Mesenchymal stem cell (in vitro differentiated cells and primary cell): ENCODE measurements around the gene ADAM12.

ENCODE experiments used
- DNase-seq: peaks from one replicate; pipeline ENCODE4 v3.0.0-alpha.2; 2013
- H2AFZ ChIP-seq: one replicate; pipeline ENCODE4 v1.6.1; 2013; ENCODE audit warnings: low read depth, mild to moderate bottlenecking, control low read depth, inconsistent platforms, low read length, moderate library complexity
- H2AK5ac ChIP-seq: 2 replicates; pipeline ENCODE4 v1.6.1; 2013; ENCODE audit warnings: low read length, moderate library complexity, mild to moderate bottlenecking, inconsistent platforms; ENCODE audit not compliant: severe bottlenecking
- H2BK120ac ChIP-seq: one replicate; pipeline ENCODE4 v1.6.1; 2013; ENCODE audit warnings: low read depth, mild to moderate bottlenecking, inconsistent platforms, low read length, moderate library complexity
- H2BK12ac ChIP-seq, 2 experiments: one replicate each; pipeline ENCODE4 v1.6.1; 2013; ENCODE audit warnings: inconsistent platforms in 2 of 2, low read length in 2 of 2, mild to moderate bottlenecking in 2 of 2, moderate library complexity in 2 of 2, control low read depth in 1 of 2
- H2BK15ac ChIP-seq: one replicate; pipeline ENCODE4 v1.6.1; 2013; ENCODE audit warnings: mild to moderate bottlenecking, low read depth, inconsistent platforms; ENCODE audit not compliant: poor library complexity, severe bottlenecking
- H2BK5ac ChIP-seq: 2 replicates; pipeline ENCODE4 v1.6.1; 2013; ENCODE audit warnings: low read depth, mild to moderate bottlenecking, low read length, control low read depth, inconsistent platforms; ENCODE audit not compliant: poor library complexity, severe bottlenecking
- H3K14ac ChIP-seq, 2 experiments: one replicate each; pipeline ENCODE4 v1.6.1; 2013; ENCODE audit warnings: inconsistent platforms in 2 of 2, low read length in 2 of 2, control low read depth in 1 of 2, mild to moderate bottlenecking in 1 of 2, moderate library complexity in 1 of 2
- H3K18ac ChIP-seq, 2 experiments: one replicate each; pipeline ENCODE4 v1.6.1; 2013; ENCODE audit warnings: inconsistent platforms in 2 of 2, low read length in 2 of 2, control low read depth in 1 of 2, low read depth in 1 of 2, mild to moderate bottlenecking in 1 of 2
- H3K23ac ChIP-seq, 2 experiments: one replicate each; pipeline ENCODE4 v1.6.1; 2013; ENCODE audit warnings: inconsistent platforms in 2 of 2, low read length in 2 of 2, mild to moderate bottlenecking in 2 of 2, moderate library complexity in 2 of 2, control low read depth in 1 of 2
- H3K27ac ChIP-seq: 2 replicates; pipeline ENCODE4 v1.5.1; 2013; ENCODE audit warnings: mild to moderate bottlenecking, moderate library complexity, low read length, control low read depth, inconsistent platforms; ENCODE audit not compliant: poor library complexity, severe bottlenecking
- H3K27me3 ChIP-seq, 2 experiments: 2 replicates each; pipeline versions ENCODE4 v1.6.1 to v1.7.0; 2013; ENCODE audit warnings: low read length in 2 of 2, mild to moderate bottlenecking in 2 of 2, moderate library complexity in 2 of 2, control low read depth in 1 of 2, inconsistent platforms in 1 of 2; ENCODE audit not compliant: control insufficient read depth in 1 of 2, insufficient read depth in 1 of 2
- H3K36me3 ChIP-seq, 2 experiments: 2 replicates each; pipeline versions ENCODE4 v1.6.1 to v1.7.0; 2013; ENCODE audit warnings: low read length in 2 of 2, control low read depth in 1 of 2, inconsistent platforms in 1 of 2, low read depth in 1 of 2, mild to moderate bottlenecking in 1 of 2; ENCODE audit not compliant: insufficient read depth in 2 of 2, control insufficient read depth in 1 of 2
- H3K4ac ChIP-seq, 2 experiments: one replicate each; pipeline ENCODE4 v1.6.1; 2013; ENCODE audit warnings: inconsistent platforms in 2 of 2, low read length in 2 of 2, mild to moderate bottlenecking in 2 of 2, moderate library complexity in 2 of 2, control low read depth in 1 of 2, low read depth in 1 of 2
- H3K4me1 ChIP-seq: 2 replicates; pipeline ENCODE4 v1.6.1; 2013; ENCODE audit warnings: low read depth, low read length, control low read depth; ENCODE audit not compliant: control insufficient read depth, insufficient read depth
- H3K4me2 ChIP-seq: 2 replicates; pipeline ENCODE4 v1.6.1; 2013; ENCODE audit warnings: low read length, mild to moderate bottlenecking, inconsistent platforms; ENCODE audit not compliant: poor library complexity, severe bottlenecking
- H3K4me3 ChIP-seq, 2 experiments: 2 replicates each; pipeline versions ENCODE4 v1.5.1 to v1.7.0; 2013; ENCODE audit warnings: low read length in 2 of 2, mild to moderate bottlenecking in 2 of 2, control low read depth in 1 of 2, low read depth in 1 of 2; ENCODE audit not compliant: insufficient read depth in 1 of 2
- H3K79me1 ChIP-seq: replicated peaks from 2 replicates; pipeline ENCODE4 v1.6.1; 2013; ENCODE audit warnings: mild to moderate bottlenecking, control low read depth, low read length, inconsistent platforms; ENCODE audit not compliant: poor library complexity, severe bottlenecking
- H3K9ac ChIP-seq: 2 replicates; pipeline ENCODE4 v1.7.0; 2013; ENCODE audit warnings: mild to moderate bottlenecking, low read length, moderate library complexity
- H3K9me3 ChIP-seq: 2 replicates; pipeline ENCODE4 v1.7.0; 2013; ENCODE audit warnings: mild to moderate bottlenecking, low read length; ENCODE audit not compliant: control insufficient read depth
- H4K8ac ChIP-seq: one replicate; pipeline ENCODE4 v1.6.1; 2013; ENCODE audit warnings: inconsistent platforms, mild to moderate bottlenecking, low read length, moderate library complexity
- H4K91ac ChIP-seq: one replicate; pipeline ENCODE4 v1.6.1; 2013; ENCODE audit warnings: mild to moderate bottlenecking, low read length, inconsistent platforms
- WGBS: methylation state at CpG from one replicate; pipeline ENCODE4 v1.1.7; 2013; ENCODE audit warnings: mixed read lengths; 5-methylcytosine and 5-hydroxymethylcytosine counted together

ADAM12 gene

GRCh38 chr10:125991392-125991791 is 396.9 kb downstream of the ADAM12 start:
- H3K4me1 ChIP-seq = peaks cover 4% of the 10 kb centered on the region
- no peaks in the 10 kb centered on the region for H3K79me1 ChIP-seq
- no peak overlapping the region for H2BK5ac ChIP-seq
- H3K18ac ChIP-seq = no peak overlapping the region
- H3K9me3 ChIP-seq = no peaks in the 10 kb centered on the region
- H3K4me3 ChIP-seq = no peak overlapping the region
- H2AFZ ChIP-seq = no peak overlapping the region
- H4K91ac ChIP-seq = peak overlapping the region; percentile 28
- DNase-seq = no peak
- no peak overlapping the region for H3K27ac ChIP-seq
- no peak overlapping the region for H2BK15ac ChIP-seq
- H3K4me2 ChIP-seq = no peak overlapping the region
- no peaks in the 10 kb centered on the region for H3K27me3 ChIP-seq
- H3K14ac ChIP-seq = no peak overlapping the region
- H4K8ac ChIP-seq = no peak overlapping the region
- no peak overlapping the region for H2BK120ac ChIP-seq
- H3K4ac ChIP-seq = no peak overlapping the region
- H2BK12ac ChIP-seq = no peak overlapping the region
- H2AK5ac ChIP-seq = no peak overlapping the region
- peaks cover 3 to 16% of the 10 kb centered on the region in 2 experiments for H3K36me3 ChIP-seq
- H3K9ac ChIP-seq = no peak overlapping the region
- no peak overlapping the region for H3K23ac ChIP-seq
- WGBS = 94% methylated on average over 1 of the region's 1 CpG

- WGBS = 97% methylated on average over 2 of the region's 2 CpGs
- no peak overlapping the region for H2AK5ac ChIP-seq
- peak overlapping the region in 1 of 2 experiments; percentile 79 for H3K14ac ChIP-seq
- no peak overlapping the region for H3K27ac ChIP-seq
- no peak overlapping the region for H2BK12ac ChIP-seq
- DNase-seq = no peak
- H2AFZ ChIP-seq = no peak overlapping the region
- H3K4me2 ChIP-seq = no peak overlapping the region
- no peaks in the 10 kb centered on the region for H3K79me1 ChIP-seq
- H3K4ac ChIP-seq = no peak overlapping the region
- H3K9me3 ChIP-seq = no peaks in the 10 kb centered on the region
- no peak overlapping the region for H3K4me3 ChIP-seq
- H3K36me3 ChIP-seq = peaks cover 3 to 16% of the 10 kb centered on the region in 2 experiments
- H3K27me3 ChIP-seq = no peaks in the 10 kb centered on the region
- no peak overlapping the region for H3K9ac ChIP-seq
- no peak overlapping the region for H4K8ac ChIP-seq
- peak overlapping the region; percentile 28 for H2BK15ac ChIP-seq
- no peak overlapping the region for H2BK5ac ChIP-seq
- no peak overlapping the region for H3K23ac ChIP-seq
- peak overlapping the region; percentile 28 for H4K91ac ChIP-seq
- peaks cover 4% of the 10 kb centered on the region for H3K4me1 ChIP-seq
- H3K18ac ChIP-seq = no peak overlapping the region
- no peak overlapping the region for H2BK120ac ChIP-seq
Observed at GRCh38 chr10:125990974-125991373, 397.3 kb downstream of the ADAM12 start.

- whole genome bisulfite sequencing = 97% methylated on average over 5 of the region's 5 CpGs
- no peak overlapping the region for H2BK15ac ChIP-seq
Observed at GRCh38 chr10:125989791-125990190, 398.5 kb downstream of the ADAM12 start.

GRCh38 chr10:125985557-125986240 is 402.6 kb downstream of the ADAM12 start:
- Histone ChIP-seq H3K4me1 (peaks cover 16% of the 10 kb centered on the region), H3K9ac (no peak overlapping the region), H3K4me2 (no peak overlapping the region), H2BK120ac (no peak overlapping the region), H3K4ac (no peak overlapping the region), H4K8ac (no peak overlapping the region), H4K91ac (no peak overlapping the region), H3K14ac (no peak overlapping the region), H3K9me3 (no peaks in the 10 kb centered on the region), H3K23ac (no peak overlapping the region), H3K4me3 (no peak overlapping the region), H3K18ac (peak overlapping the region in 1 of 2 experiments; percentile 6), H2AFZ (no peak overlapping the region), H3K27ac (no peak overlapping the region), H2BK5ac (no peak overlapping the region), H2BK15ac (no peak overlapping the region), H3K79me1 (no peaks in the 10 kb centered on the region), H2AK5ac (peak overlapping the region; percentile 47), H2BK12ac (peak overlapping the region in 1 of 2 experiments; percentile 49), H3K27me3 (no peaks in the 10 kb centered on the region), H3K36me3 (peaks cover 3 to 16% of the 10 kb centered on the region in 2 experiments)
- WGBS = 82% methylated on average over 5 of the region's 5 CpGs
- DNase-seq = no peak

More at GRCh38 chr10:125989791-125990190, 398.5 kb downstream of the ADAM12 start:
- H4K8ac ChIP-seq = no peak overlapping the region
- H3K18ac ChIP-seq = no peak overlapping the region
- H2BK5ac ChIP-seq = no peak overlapping the region
- no peak overlapping the region for H3K4me2 ChIP-seq
- H3K9me3 ChIP-seq = no peaks in the 10 kb centered on the region
- H3K23ac ChIP-seq = no peak overlapping the region
- H3K27me3 ChIP-seq = no peaks in the 10 kb centered on the region
- no peak overlapping the region for H3K27ac ChIP-seq
- H3K14ac ChIP-seq = no peak overlapping the region
- peaks cover 4% of the 10 kb centered on the region for H3K4me1 ChIP-seq
- H2BK120ac ChIP-seq = no peak overlapping the region
- no peak overlapping the region for H3K4ac ChIP-seq
- H3K4me3 ChIP-seq = no peak overlapping the region
- no peak for DNase-seq
- no peak overlapping the region for H3K9ac ChIP-seq
- H3K36me3 ChIP-seq = peaks cover 3 to 16% of the 10 kb centered on the region in 2 experiments
- H3K79me1 ChIP-seq = no peaks in the 10 kb centered on the region
- H2AK5ac ChIP-seq = no peak overlapping the region
- no peak overlapping the region for H2AFZ ChIP-seq
- H4K91ac ChIP-seq = no peak overlapping the region
- H2BK12ac ChIP-seq = peak overlapping the region in 1 of 2 experiments; percentile 33
